ENCODE data around the gene ZNG1B.
"Not testable (repeated sequence)": the region's sequence is repeated elsewhere in the genome, so short reads cannot be mapped to it uniquely, and the experiment has no call there.

- not testable (repeated sequence) for TF ChIP-seq CTCF (conservative IDR thresholded peaks at IDR 0.05; ENCODE audit: low read depth in 2 of 2); POLR2AphosphoS5 (IDR thresholded peaks at IDR 0.05; ENCODE audit: low read depth)
These were observed 66.6 kb downstream of the ZNG1B start for GRCh38 chr2:113504081-113504480.
